Measurements from ENCODE around the gene USP17L24.
"Not testable (repeated sequence)": the region's sequence is repeated elsewhere in the genome, so short reads cannot be mapped to it uniquely, and the experiment has no call there.

USP17L24 gene, protein sequence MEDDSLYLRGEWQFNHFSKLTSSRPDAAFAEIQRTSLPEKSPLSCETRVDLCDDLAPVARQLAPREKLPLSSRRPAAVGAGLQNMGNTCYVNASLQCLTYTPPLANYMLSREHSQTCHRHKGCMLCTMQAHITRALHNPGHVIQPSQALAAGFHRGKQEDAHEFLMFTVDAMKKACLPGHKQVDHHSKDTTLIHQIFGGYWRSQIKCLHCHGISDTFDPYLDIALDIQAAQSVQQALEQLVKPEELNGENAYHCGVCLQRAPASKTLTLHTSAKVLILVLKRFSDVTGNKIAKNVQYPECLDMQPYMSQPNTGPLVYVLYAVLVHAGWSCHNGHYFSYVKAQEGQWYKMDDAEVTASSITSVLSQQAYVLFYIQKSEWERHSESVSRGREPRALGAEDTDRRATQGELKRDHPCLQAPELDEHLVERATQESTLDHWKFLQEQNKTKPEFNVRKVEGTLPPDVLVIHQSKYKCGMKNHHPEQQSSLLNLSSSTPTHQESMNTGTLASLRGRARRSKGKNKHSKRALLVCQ

DNA sequence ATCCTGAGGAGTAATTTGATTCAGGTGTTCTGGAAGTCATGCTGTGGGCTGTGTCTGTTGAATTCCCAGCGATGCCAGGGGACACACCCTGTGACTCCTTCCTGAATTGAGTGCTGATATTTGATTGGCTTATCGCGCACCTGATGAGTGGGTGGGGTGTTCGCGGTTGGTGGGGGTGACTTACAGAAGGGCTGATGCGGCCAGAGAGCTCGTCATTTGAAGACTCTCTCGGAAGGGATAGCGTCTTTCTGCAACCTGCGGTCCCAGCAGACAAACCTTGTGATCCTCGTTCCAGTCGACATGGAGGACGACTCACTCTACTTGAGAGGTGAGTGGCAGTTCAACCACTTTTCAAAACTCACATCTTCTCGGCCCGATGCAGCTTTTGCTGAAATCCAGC lies at the start of gene USP17L24:
Gene USP17L24, plus strand, starts transcription at position 301 of the 400 bp plus-strand sequence. Its CDS starts 0 bp downstream, at position 301.
- not testable (repeated sequence) for DNase-seq

DNA sequence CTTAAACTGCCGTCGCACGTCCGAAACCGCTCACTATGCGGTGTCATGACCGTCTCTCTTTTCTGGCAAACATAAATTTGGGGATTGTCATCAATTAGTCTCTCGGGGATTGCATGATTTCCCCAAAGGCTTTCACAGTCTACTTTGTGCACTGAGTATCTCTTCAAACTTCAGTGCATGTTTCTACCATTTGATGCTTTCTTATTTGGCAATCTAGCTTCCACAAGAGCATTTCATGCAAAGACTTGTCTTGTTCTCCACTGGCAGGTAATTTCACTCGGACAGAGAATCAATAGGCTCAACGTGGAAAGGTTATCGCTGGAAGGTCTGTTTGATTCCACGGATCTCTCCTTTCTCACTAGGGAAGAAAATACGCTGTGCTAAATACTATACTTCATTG lies 774 bp upstream of the USP17L24 start:
- DNase-seq: not testable (repeated sequence)

DNA sequence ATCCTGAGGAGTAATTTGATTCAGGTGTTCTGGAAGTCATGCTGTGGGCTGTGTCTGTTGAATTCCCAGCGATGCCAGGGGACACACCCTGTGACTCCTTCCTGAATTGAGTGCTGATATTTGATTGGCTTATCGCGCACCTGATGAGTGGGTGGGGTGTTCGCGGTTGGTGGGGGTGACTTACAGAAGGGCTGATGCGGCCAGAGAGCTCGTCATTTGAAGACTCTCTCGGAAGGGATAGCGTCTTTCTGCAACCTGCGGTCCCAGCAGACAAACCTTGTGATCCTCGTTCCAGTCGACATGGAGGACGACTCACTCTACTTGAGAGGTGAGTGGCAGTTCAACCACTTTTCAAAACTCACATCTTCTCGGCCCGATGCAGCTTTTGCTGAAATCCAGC lies 4.6 kb downstream of the USP17L24 start, which contains the start of gene USP17L25:
Gene USP17L25, plus strand, starts transcription at position 301 of the 400 bp plus-strand sequence. Its CDS starts 0 bp downstream, at position 301.
- DNase-seq: not testable (repeated sequence)

DNA sequence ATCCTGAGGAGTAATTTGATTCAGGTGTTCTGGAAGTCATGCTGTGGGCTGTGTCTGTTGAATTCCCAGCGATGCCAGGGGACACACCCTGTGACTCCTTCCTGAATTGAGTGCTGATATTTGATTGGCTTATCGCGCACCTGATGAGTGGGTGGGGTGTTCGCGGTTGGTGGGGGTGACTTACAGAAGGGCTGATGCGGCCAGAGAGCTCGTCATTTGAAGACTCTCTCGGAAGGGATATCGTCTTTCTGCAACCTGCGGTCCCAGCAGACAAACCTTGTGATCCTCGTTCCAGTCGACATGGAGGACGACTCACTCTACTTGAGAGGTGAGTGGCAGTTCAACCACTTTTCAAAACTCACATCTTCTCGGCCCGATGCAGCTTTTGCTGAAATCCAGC lies 9.4 kb downstream of the USP17L24 start, which contains the start of gene USP17L26:
Gene USP17L26, plus strand, starts transcription at position 301 of the 400 bp plus-strand sequence. Its CDS starts 0 bp downstream, at position 301.
- DNase-seq: not testable (repeated sequence)

DNA sequence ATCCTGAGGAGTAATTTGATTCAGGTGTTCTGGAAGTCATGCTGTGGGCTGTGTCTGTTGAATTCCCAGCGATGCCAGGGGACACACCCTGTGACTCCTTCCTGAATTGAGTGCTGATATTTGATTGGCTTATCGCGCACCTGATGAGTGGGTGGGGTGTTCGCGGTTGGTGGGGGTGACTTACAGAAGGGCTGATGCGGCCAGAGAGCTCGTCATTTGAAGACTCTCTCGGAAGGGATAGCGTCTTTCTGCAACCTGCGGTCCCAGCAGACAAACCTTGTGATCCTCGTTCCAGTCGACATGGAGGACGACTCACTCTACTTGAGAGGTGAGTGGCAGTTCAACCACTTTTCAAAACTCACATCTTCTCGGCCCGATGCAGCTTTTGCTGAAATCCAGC lies 14.1 kb downstream of the USP17L24 start, which contains the start of gene USP17L5:
Gene USP17L5, plus strand, starts transcription at position 301 of the 400 bp plus-strand sequence. Its CDS starts 0 bp downstream, at position 301.
- not testable (repeated sequence) for DNase-seq

DNA sequence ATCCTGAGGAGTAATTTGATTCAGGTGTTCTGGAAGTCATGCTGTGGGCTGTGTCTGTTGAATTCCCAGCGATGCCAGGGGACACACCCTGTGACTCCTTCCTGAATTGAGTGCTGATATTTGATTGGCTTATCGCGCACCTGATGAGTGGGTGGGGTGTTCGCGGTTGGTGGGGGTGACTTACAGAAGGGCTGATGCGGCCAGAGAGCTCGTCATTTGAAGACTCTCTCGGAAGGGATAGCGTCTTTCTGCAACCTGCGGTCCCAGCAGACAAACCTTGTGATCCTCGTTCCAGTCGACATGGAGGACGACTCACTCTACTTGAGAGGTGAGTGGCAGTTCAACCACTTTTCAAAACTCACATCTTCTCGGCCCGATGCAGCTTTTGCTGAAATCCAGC lies 18.9 kb downstream of the USP17L24 start, which contains the start of gene USP17L27:
Gene USP17L27, plus strand, starts transcription at position 301 of the 400 bp plus-strand sequence. Its CDS starts 0 bp downstream, at position 301.
- not testable (repeated sequence) for DNase-seq

DNA sequence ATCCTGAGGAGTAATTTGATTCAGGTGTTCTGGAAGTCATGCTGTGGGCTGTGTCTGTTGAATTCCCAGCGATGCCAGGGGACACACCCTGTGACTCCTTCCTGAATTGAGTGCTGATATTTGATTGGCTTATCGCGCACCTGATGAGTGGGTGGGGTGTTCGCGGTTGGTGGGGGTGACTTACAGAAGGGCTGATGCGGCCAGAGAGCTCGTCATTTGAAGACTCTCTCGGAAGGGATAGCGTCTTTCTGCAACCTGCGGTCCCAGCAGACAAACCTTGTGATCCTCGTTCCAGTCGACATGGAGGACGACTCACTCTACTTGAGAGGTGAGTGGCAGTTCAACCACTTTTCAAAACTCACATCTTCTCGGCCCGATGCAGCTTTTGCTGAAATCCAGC lies 23.6 kb downstream of the USP17L24 start, which contains the start of gene USP17L28:
Gene USP17L28, plus strand, starts transcription at position 301 of the 400 bp plus-strand sequence. Its CDS starts 0 bp downstream, at position 301.
- not testable (repeated sequence) for DNase-seq

DNA sequence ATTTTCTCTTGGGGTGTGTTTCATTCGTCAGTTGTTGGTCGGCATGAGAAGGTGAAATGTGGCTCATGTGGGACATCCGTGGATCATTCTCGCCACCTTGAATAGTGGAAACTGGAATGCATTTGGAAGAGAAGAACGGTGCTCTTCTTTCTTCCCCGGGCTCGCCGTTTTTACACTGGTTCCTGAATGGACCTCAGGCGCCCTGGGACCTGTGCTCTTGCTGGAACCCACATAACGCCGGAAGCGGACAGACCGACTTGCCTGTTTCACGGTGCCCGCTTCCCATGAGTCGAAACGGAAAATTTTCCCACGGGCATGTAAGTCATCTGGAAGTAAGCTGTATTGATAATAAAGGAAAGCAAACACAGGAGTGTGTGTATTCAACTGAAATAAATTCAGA lies 25.9 kb downstream of the USP17L24 start:
- DNase-seq: not testable (repeated sequence)

DNA sequence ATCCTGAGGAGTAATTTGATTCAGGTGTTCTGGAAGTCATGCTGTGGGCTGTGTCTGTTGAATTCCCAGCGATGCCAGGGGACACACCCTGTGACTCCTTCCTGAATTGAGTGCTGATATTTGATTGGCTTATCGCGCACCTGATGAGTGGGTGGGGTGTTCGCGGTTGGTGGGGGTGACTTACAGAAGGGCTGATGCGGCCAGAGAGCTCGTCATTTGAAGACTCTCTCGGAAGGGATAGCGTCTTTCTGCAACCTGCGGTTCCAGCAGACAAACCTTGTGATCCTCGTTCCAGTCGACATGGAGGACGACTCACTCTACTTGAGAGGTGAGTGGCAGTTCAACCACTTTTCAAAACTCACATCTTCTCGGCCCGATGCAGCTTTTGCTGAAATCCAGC lies 28.4 kb downstream of the USP17L24 start, which contains the start of gene USP17L29:
Gene USP17L29, plus strand, starts transcription at position 301 of the 400 bp plus-strand sequence. Its CDS starts 0 bp downstream, at position 301.
- DNase-seq: not testable (repeated sequence)

DNA sequence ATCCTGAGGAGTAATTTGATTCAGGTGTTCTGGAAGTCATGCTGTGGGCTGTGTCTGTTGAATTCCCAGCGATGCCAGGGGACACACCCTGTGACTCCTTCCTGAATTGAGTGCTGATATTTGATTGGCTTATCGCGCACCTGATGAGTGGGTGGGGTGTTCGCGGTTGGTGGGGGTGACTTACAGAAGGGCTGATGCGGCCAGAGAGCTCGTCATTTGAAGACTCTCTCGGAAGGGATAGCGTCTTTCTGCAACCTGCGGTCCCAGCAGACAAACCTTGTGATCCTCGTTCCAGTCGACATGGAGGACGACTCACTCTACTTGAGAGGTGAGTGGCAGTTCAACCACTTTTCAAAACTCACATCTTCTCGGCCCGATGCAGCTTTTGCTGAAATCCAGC lies 37.9 kb downstream of the USP17L24 start, which contains the start of gene USP17L30:
Gene USP17L30, plus strand, starts transcription at position 301 of the 400 bp plus-strand sequence. Its CDS starts 0 bp downstream, at position 301.
- not testable (repeated sequence) for DNase-seq

All from fibroblast of upper back skin (primary cell).